ENCODE data around the gene CNNM2.

DNA sequence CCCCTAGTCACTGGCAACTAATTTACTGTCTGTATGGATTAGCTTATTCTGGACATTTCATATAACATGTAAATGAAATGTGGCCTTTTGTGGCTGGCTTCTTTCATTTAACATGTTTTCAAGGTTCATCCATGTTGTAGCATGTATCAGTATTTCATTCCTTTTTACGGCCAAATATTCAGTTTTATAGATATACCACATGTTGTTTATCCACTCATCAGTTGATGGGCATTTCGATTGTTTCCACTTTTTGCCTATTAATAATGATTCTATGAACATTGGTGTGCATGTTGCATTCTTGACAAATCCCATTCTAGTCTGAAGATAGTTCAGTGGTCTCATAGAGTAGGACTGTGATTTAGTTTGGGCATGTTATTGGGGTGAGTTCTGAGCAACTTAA is 12.6 kb downstream of the CNNM2 start:
- no peak for TF ChIP-seq ZNF626 (tag by site-specific recombination; IDR thresholded peaks at IDR 0.05)
- TF ChIP-seq ZNF292 (tag by site-specific recombination; IDR thresholded peaks at IDR 0.05; ENCODE audit: borderline replicate concordance, low read depth), result no peak
- no peak for TF ChIP-seq ZNF639 (tag by site-specific recombination; IDR thresholded peaks at IDR 0.05)
- TF ChIP-seq, protein P1, sequence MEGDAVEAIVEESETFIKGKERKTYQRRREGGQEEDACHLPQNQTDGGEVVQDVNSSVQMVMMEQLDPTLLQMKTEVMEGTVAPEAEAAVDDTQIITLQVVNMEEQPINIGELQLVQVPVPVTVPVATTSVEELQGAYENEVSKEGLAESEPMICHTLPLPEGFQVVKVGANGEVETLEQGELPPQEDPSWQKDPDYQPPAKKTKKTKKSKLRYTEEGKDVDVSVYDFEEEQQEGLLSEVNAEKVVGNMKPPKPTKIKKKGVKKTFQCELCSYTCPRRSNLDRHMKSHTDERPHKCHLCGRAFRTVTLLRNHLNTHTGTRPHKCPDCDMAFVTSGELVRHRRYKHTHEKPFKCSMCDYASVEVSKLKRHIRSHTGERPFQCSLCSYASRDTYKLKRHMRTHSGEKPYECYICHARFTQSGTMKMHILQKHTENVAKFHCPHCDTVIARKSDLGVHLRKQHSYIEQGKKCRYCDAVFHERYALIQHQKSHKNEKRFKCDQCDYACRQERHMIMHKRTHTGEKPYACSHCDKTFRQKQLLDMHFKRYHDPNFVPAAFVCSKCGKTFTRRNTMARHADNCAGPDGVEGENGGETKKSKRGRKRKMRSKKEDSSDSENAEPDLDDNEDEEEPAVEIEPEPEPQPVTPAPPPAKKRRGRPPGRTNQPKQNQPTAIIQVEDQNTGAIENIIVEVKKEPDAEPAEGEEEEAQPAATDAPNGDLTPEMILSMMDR (tag by site-specific recombination; IDR thresholded peaks at IDR 0.05), result no peak
- no peak for TF ChIP-seq KLF16 (tag by site-specific recombination; IDR thresholded peaks at IDR 0.05)
- peak; percentile 91 for TF ChIP-seq ZNF10 (tag by site-specific recombination; IDR thresholded peaks at IDR 0.05)
- no peak for TF ChIP-seq TCF7L2 (IDR thresholded peaks at IDR 0.05; ENCODE audit: borderline replicate concordance, low read depth, low read length)
- no peak for TF ChIP-seq ZNF510 (tag by site-specific recombination; IDR thresholded peaks at IDR 0.05; ENCODE audit: insufficient replicate concordance)

Data from HEK293 (cell line).